C4-2B (cell line): ENCODE results near the gene SYCE3.

ENCODE experiments used
- CTCF ChIP-seq: fragments of 450-650 bp; conservative IDR thresholded peaks from 2 replicates; pipeline ENCODE4 v1.5.1; 2017; ENCODE audit warnings: mild to moderate bottlenecking
- ZFX ChIP-seq: fragments of 450-650 bp; IDR thresholded peaks from 2 replicates; pipeline ENCODE4 v1.6.1; 2017

GRCh38 chr22:50507991-50508884 lies 54.5 kb downstream of the SYCE3 start, which contains the start of gene NCAPH2:
- TF ChIP-seq CTCF = no peak
- TF ChIP-seq ZFX = 0 out of 2 replicates have a peak, but pooled peaks have one; percentile 16
